HG03342 (cell line): Measurements from ENCODE around the gene KAT7.

ENCODE experiments used
- ATAC-seq: cut with Tn5 transposase; IDR thresholded peaks from one replicate; pipeline ENCODE4 v1.9.1; 2021; ENCODE audit warnings: mild to moderate bottlenecking, moderate library complexity; ENCODE audit not compliant: unreplicated experiment

The KAT7 gene

DNA sequence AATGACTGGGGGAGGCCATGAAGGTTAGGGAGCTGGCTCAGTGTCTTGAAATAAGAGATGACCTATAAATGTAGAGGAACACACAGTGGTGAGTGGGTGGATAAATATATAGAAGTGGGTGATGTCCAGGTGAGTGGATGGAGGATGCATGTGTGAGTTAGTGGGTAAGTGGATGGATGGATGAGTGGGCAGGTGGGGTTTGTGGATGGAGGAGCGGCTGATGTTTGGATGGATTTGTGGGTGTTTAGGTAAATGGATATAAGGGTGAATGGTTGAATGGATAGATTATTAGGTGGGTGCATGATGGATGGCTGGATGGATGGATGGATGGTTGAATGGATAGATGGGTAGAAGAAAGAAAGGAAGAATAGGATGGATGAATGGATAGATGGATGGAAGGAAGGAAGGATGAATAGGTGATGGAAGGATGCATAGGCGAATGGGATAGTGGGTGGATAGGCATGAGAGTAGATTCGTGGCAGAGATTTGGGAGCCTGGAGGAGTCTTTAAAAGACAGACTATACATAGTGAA, 78.5 kb downstream of the KAT7 start:
- no peak for ATAC-seq

DNA sequence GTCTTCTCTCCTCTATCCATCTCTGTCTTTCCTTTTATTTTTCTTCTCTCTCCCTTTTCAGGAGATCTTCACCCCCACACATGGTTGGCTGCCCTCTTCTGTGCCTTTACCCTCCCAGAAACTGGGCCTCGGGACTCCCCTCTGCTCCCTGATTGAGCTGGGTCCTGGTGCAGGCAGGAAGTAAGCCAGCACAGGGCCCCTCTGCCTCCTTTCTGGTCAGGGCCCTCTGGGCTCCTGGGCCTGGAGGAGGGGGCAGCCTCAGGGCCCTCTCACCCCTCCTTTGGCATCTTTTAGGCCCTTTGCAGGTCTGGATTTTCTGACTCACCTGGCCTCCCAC, 80.5 kb downstream of the KAT7 start:
- no peak for ATAC-seq

- ATAC-seq = no peak
Measured at GRCh38 chr17:49870298-49870697, 81.8 kb downstream of the KAT7 start.

- ATAC-seq = no peak
Measured at GRCh38 chr17:49871211-49871610, 82.7 kb downstream of the KAT7 start.

DNA sequence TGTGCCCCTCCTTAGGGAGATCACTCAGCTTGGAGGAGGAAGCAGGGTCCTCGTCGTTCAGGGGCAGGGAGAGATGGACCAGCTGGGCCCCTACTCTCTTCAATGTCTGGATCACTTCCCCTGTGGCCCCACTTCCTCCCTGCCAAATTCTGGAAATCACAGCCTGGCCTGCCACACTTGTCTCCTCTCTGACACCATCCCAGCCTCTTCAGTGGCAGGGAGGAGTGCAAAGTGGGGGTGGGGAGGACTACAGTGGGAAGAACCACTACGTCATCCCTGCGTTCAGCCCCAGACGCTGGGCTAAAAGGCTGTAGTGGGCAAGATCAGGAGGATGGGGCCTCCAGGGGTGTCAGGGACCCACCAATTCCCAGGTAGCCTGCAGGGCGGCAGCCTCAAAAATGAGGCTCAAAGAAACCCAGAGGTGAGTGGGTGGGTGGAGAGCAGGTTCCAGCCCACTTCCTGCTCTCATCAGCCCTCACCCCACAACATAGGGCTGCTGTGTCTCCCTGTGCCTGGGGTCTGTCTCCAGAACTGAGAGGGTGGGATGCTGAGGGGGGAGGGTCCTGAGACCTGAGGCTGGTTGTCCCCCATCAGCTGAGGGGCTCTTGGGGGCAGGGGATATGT, 84.4 kb downstream of the KAT7 start:
- no peak for ATAC-seq

GRCh38 chr17:49873466-49873865, 85.0 kb downstream of the KAT7 start:
- no peak for ATAC-seq

- no peak for ATAC-seq
Measured at GRCh38 chr17:49873926-49874325, 85.4 kb downstream of the KAT7 start.

DNA sequence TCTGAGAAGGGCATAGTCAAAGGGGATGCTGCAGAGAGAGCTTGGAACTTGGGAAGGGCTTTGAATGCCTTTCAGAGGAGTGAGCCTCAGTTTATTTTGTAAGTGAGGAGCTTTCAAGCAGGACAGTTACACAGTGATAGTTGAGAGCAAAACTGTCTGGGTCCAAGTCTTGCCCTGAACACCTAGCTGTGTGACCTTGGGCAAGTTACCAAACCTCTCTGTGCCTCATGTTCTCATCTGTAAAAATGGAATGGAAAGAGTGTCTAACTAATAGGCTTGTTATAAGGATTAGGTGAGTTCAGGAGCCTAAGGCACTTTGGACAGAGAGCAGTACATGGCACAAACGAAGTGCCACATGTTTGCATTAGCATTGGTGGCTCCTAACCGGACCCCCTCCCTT, 86.4 kb downstream of the KAT7 start:
- ATAC-seq = no peak

DNA sequence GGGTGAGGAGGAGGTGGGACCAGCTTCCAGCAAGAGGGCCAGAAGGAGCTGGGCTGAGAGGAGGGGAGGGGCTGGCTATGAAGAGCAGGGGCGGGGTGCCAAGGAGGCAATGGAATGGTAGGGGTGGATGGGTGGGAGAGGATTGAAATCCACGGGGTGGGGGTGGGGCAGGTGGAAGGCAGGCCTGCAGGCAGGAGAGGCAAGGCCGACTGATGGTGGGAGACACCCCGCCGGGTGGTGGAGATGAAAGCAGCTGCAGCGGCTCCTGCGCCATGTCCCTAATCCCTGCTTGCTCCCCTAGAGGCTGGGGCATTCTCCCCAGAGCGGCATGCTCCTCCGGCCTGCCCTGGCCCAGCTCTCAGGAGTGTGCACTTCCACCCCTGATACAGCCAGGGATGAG, 87.2 kb downstream of the KAT7 start:
- no peak for ATAC-seq

DNA sequence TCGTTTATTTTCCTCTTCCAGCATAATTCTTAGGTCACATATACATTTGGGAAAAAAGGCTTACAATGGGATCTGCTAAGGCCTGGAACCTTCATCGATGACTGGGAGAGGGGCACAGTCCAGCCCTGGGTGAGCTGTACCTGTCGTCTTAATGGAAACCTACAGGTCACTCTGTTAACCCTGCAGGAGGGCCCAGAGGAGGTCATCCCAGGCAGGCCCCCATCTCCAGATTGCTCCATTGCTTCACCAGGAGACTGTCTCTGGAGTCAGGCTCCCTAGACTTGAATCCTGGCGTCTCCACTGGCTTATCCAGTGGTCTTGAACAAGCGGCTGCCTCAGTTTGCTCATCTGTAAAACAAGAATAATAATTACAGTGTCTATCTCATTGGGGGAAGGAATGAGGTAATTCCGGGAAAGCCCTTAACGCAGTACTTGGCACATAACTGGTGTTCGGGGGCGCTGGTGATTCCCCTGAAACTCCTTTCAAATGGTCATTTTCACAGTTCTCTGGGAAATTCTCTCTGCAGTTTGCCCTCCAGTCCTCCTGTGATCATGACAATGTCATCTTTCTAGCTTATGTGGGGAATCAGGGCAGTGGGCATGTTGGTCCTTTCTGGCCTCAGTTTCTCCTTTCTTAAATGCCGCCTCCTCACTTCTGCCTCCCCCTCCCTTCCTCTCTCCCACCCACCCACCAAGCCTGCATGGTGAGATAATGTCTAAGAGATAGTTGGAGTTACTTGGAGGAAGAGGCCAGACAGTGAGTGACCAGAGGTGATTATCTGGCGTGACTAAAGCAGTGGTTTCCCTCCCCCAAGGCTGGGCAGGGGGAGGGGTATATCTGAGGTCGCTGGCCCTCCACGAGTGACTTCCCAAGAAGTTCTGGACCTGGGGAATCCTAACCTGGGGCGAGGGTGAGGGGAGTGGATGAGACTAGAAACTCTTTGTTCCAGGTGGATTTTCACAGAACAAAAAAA, 90.7 kb downstream of the KAT7 start:
- no peak for ATAC-seq

DNA sequence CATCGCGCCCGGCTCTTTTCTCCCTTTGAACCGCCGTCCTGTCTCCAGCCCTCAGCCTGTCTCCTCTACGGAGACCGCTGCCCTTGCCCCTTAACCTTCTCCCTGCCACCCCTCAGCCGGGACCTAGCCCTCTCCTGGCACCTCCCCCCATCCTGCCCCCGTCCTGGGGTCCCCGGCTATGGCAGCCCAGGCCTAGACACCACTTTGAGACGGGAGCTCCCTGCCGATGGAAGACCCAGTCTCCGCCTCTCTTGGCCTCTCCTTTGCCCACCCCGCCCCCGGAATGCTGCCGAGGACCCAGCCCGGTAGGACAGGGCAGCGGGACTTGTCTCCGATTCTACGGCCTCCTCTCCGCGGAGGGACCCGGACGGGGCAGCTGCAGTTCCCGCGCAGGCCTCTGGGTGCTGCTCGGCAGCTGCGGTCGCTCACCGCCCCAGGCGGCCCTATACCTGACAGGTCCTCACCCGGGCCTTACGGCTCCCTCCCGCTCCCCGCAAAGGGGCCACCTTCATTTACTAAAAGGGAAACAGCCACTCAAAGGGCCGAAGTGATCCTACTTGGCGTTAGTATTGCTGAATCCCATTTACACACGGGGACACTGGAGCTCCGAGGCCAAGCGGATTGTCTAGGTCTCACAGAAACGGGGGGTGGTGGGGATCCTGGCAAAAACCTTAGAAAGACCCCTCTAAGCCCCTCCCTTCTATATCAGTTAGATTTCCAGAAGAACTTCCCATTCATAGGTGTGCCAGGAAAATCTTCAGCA, 92.0 kb downstream of the KAT7 start:
- ATAC-seq = no peak

DNA sequence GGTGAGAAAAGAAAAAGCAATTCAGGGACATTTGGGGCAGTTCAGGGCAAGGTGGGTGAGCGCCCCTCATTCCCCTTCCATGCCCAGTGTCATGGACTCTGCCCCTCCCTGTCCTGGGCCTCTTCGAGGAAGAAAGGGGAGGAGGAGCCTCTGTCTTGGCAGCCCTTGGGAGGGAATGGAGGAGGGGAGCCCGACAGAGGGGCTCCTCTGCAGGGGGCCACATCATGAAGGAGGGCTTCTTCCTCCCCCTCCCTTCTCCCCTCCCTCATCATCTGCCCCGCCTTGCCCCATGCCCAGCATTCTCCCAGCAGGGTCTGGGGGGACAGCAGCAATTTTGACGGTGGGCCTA, 92.5 kb downstream of the KAT7 start:
- no peak for ATAC-seq

GRCh38 chr17:49882434-49882833, 94.0 kb downstream of the KAT7 start:
- ATAC-seq = no peak
